Osteocyte (in vitro differentiated cells): Measurements from ENCODE around the gene FAM131A. TPM values are rescaled to one million over a fixed set of nuclear protein-coding genes. Genes with fewer than 3 reads are reported as not detected.

Source experiments
- DNase-seq: peaks from one replicate; pipeline ENCODE4 v3.0.0; 2021; ENCODE audit warnings: mixed read lengths; ENCODE audit not compliant: unreplicated experiment; ENCODE audit errors: extremely low spot score
- H3K27ac Mint-ChIP-seq: one replicate; pipeline ENCODE4 v1.8.0; 2021; ENCODE audit warnings: mild to moderate bottlenecking, mixed read lengths; ENCODE audit not compliant: unreplicated experiment
- H3K27me3 Mint-ChIP-seq: one replicate; pipeline ENCODE4 v1.8.0; 2021; ENCODE audit warnings: mixed read lengths; ENCODE audit not compliant: unreplicated experiment
- H3K36me3 Mint-ChIP-seq: one replicate; pipeline ENCODE4 v1.8.0; 2021; ENCODE audit warnings: mixed read lengths; ENCODE audit not compliant: unreplicated experiment
- H3K4me1 Mint-ChIP-seq: one replicate; pipeline ENCODE4 v1.8.0; 2021; ENCODE audit warnings: mixed read lengths; ENCODE audit not compliant: unreplicated experiment
- H3K4me3 Mint-ChIP-seq: one replicate; pipeline ENCODE4 v1.8.0; 2021; ENCODE audit warnings: mild to moderate bottlenecking, moderate library complexity, mixed read lengths; ENCODE audit not compliant: unreplicated experiment
- H3K9me3 Mint-ChIP-seq: one replicate; pipeline ENCODE4 v1.8.0; 2021; ENCODE audit warnings: mixed read lengths; ENCODE audit not compliant: unreplicated experiment
- total RNA-seq: library from RNA; stranded (reverse); gene quantifications from 2 replicates; pipeline ENCODE4 v1.2.1, GENCODE V29; 2021
- TF ChIP-seq, protein P1 (sequence below): fragments of 200-600 bp; sonication (generic); IDR thresholded peaks from 2 replicates; pipeline ENCODE4 v1.5.0; 2021; ENCODE audit warnings: antibody characterized with exemption, mild to moderate bottlenecking, moderate library complexity

Gene FAM131A
- total RNA-seq, 1 donor from 2014 or later, result 11.3 TPM

DNA sequence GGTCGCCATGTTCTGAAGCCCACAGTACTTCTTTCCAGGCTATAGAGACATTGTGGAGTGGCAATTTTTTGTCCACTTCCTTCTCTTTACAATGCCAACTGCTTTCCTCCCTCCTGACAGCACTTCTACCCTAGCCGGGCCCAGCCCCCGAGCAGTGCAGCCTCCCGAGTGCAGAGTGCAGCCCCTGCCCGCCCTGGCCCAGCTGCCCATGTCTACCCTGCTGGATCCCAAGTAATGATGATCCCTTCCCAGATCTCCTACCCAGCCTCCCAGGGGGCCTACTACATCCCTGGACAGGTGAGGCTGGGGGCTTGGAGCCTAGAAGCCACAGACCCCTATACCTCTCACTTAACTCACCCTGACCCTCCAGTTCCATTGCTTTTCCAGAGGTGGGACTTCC lies 20.2 kb upstream of the FAM131A start:
- H3K4me3 Mint-ChIP-seq, result peak overlapping the region; percentile 79
- peaks cover 27% of the 10 kb centered on the region for H3K36me3 Mint-ChIP-seq
- peaks cover 43% of the 10 kb centered on the region for H3K4me1 Mint-ChIP-seq
- TF ChIP-seq, protein P1, sequence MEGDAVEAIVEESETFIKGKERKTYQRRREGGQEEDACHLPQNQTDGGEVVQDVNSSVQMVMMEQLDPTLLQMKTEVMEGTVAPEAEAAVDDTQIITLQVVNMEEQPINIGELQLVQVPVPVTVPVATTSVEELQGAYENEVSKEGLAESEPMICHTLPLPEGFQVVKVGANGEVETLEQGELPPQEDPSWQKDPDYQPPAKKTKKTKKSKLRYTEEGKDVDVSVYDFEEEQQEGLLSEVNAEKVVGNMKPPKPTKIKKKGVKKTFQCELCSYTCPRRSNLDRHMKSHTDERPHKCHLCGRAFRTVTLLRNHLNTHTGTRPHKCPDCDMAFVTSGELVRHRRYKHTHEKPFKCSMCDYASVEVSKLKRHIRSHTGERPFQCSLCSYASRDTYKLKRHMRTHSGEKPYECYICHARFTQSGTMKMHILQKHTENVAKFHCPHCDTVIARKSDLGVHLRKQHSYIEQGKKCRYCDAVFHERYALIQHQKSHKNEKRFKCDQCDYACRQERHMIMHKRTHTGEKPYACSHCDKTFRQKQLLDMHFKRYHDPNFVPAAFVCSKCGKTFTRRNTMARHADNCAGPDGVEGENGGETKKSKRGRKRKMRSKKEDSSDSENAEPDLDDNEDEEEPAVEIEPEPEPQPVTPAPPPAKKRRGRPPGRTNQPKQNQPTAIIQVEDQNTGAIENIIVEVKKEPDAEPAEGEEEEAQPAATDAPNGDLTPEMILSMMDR, result no peak
- H3K9me3 Mint-ChIP-seq, result no peaks in the 10 kb centered on the region
- H3K27ac Mint-ChIP-seq, result peak overlapping the region; percentile 75
- H3K27me3 Mint-ChIP-seq, result no peaks in the 10 kb centered on the region
- DNase-seq, result no peak

DNA sequence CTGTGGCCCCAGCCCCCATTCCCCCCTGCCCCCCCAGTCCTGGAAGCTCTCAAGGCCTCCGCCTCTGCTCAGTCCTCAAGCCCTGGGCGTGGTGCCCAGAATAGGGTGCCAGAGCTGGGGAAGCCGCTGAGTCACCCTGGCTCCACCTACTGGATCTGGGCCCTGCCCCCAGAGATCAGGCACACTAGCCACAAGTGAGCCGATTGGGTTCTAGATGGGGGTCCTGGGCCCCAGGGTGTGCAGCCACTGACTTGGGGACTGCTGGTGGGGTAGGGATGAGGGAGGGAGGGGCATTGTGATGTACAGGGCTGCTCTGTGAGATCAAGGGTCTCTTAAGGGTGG lies 17.3 kb upstream of the FAM131A start:
- peak; percentile 95 for DNase-seq
- TF ChIP-seq, protein P1, result no peak
- H3K27me3 Mint-ChIP-seq, result no peaks in the 10 kb centered on the region
- peaks cover 53% of the 10 kb centered on the region for H3K36me3 Mint-ChIP-seq
- H3K4me1 Mint-ChIP-seq, result peaks cover 41% of the 10 kb centered on the region
- H3K4me3 Mint-ChIP-seq, result peak overlapping the region; percentile 40
- H3K27ac Mint-ChIP-seq, result peak overlapping the region; percentile 47
- no peaks in the 10 kb centered on the region for H3K9me3 Mint-ChIP-seq

DNA sequence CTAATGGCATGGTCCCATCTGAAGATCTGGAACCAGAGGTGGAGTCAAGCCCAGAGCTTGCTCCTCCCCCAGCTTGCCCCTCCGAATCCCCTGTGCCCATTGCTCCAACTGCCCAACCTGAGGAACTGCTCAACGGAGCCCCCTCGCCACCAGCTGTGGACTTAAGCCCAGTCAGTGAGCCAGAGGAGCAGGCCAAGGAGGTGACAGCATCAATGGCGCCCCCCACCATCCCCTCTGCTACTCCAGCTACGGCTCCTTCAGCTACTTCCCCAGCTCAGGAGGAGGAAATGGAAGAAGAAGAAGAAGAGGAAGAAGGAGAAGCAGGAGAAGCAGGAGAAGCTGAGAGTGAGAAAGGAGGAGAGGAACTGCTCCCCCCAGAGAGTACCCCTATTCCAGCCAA lies 15.7 kb upstream of the FAM131A start:
- TF ChIP-seq, protein P1, result no peak
- Mint-ChIP-seq H3K36me3 (peaks cover 64% of the 10 kb centered on the region), H3K27me3 (no peaks in the 10 kb centered on the region), H3K4me3 (no peak overlapping the region), H3K27ac (no peak overlapping the region), H3K4me1 (peaks cover 33% of the 10 kb centered on the region), H3K9me3 (no peaks in the 10 kb centered on the region)
- DNase-seq, result no peak

DNA sequence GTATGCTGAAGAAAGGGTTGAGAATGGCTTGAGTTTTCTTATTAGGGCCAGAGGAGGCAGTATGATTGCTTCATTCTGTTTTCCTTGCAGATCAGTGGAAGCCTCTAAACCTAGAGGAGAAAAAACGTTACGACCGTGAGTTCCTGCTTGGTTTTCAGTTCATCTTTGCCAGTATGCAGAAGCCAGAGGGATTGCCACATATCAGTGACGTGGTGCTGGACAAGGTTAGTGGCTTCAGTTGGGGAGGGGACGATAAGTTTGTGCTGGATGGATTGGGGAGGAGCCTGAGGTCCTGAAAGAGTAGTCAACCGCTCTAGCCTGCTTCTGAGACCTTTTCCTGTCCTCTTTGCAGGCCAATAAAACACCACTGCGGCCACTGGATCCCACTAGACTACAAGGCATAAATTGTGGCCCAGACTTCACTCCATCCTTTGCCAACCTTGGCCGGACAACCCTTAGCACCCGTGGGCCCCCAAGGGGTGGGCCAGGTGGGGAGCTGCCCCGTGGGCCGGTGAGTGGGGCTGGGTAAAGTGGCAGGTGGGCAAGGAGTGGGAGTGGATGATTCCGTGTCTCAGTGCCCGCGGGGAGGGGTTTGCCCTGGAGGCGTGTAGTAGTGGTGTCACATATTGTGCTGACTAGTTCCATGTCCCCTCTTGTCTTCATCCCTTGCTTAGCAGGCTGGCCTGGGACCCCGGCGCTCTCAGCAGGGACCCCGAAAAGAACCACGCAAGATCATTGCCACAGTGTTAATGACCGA lies 14.5 kb upstream of the FAM131A start:
- no peak overlapping the region for H3K27ac Mint-ChIP-seq
- DNase-seq, result no peak
- no peak overlapping the region for H3K4me3 Mint-ChIP-seq
- peaks cover 70% of the 10 kb centered on the region for H3K36me3 Mint-ChIP-seq
- no peaks in the 10 kb centered on the region for H3K9me3 Mint-ChIP-seq
- H3K27me3 Mint-ChIP-seq, result no peaks in the 10 kb centered on the region
- peaks cover 20% of the 10 kb centered on the region for H3K4me1 Mint-ChIP-seq
- TF ChIP-seq, protein P1, result no peak

DNA sequence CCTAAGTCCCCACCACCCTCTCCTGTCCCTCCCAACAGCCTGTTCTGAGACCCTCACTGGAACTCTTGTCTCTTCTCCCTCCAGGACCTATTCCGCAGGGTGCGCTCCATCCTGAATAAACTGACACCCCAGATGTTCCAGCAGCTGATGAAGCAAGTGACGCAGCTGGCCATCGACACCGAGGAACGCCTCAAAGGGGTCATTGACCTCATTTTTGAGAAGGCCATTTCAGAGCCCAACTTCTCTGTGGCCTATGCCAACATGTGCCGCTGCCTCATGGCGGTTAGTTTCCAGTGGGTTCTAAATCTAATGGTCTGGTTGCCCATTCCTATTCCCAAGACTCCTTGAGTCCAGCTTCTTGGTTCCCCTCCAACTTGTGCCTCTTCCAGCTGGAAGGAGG lies 13.7 kb upstream of the FAM131A start:
- H3K9me3 Mint-ChIP-seq, result no peaks in the 10 kb centered on the region
- DNase-seq, result no peak
- no peaks in the 10 kb centered on the region for H3K27me3 Mint-ChIP-seq
- H3K27ac Mint-ChIP-seq, result no peak overlapping the region
- TF ChIP-seq, protein P1, result no peak
- peaks cover 73% of the 10 kb centered on the region for H3K36me3 Mint-ChIP-seq
- peaks cover 17% of the 10 kb centered on the region for H3K4me1 Mint-ChIP-seq
- no peak overlapping the region for H3K4me3 Mint-ChIP-seq
